ENCODE results near the gene C3orf20. TPM values are rescaled to one million over a fixed set of nuclear protein-coding genes. Genes with fewer than 3 reads are reported as not detected.

C3orf20 gene
- total RNA-seq, 4 donors from 2014 or later: not detected

DNA sequence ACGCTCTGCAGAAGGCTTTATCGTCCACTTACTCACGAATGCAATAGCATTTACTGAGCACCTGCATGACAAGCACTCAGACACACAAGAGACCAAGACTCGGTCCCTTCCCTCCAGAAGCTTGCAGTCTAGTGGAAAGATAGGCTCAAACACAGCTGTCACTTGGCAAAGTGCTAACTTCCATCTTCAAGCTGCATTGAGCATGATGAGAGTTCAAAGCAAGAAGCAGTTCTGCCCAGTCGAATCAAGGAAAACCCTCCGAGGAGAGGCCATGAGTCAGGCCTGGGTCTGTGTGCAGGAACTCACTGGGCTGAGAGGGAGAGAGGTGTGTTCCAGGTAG lies 51.5 kb downstream of the C3orf20 start:
- peak overlapping the region in 1 of 4 donors; percentile 33 for H3K27ac ChIP-seq

DNA sequence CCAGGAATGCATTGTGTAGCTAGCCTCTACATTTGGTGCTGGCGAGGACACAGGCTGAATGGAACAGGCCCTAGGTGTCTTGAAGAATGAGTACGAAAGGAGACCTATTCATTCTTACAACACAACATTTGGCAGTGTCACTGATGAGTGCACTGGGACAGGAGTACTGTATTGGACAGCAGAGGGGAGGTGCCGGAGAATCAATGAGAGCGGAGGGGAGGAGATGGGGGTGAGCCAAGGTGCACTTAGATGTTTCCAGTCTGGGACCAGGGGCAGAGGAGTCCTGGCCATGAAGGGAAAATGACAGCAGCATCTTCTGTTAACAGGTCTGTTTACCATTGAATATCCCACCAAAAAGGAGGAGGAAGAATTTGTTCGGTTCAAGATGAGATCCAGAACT lies 53.2 kb downstream of the C3orf20 start:
- H3K9me3 ChIP-seq: no peaks in the 10 kb centered on the region
- no peak overlapping the region for H3K27ac ChIP-seq
- DNase-seq (ENCODE audit: low spot score in 2 of 2): no peak
- no peak for TF ChIP-seq CTCF (IDR thresholded peaks at IDR 0.05)
- no peak for TF ChIP-seq POLR2A (IDR thresholded peaks at IDR 0.05)
- TF ChIP-seq EP300 (IDR thresholded peaks at IDR 0.05): no peak
- 89 to 96% methylated on average over 5 of the region's 5 CpGs for WGBS, 2 donors
- no peak overlapping the region for H3K4me3 ChIP-seq
- H3K27me3 ChIP-seq: no peaks in the 10 kb centered on the region
- peaks cover 0 to 19% (median 0%) of the 10 kb centered on the region in 4 donors for H3K4me1 ChIP-seq
- peaks cover 0 to 11% (median 0%) of the 10 kb centered on the region in 3 donors for H3K36me3 ChIP-seq

More for the DNA sequence above, 51.5 kb downstream of the C3orf20 start:
- Histone ChIP-seq H3K4me3 (no peak overlapping the region), H3K4me1 (peaks cover 0 to 19% (median 0%) of the 10 kb centered on the region in 4 donors), H3K9me3 (no peaks in the 10 kb centered on the region), H3K36me3 (peaks cover 0 to 20% (median 0%) of the 10 kb centered on the region in 3 donors), H3K27me3 (no peaks in the 10 kb centered on the region)
- WGBS, 2 donors: 55 to 66% methylated on average over 6 of the region's 6 CpGs
- TF ChIP-seq CTCF (IDR thresholded peaks at IDR 0.05) (no peak), EP300 (IDR thresholded peaks at IDR 0.05) (no peak), POLR2A (IDR thresholded peaks at IDR 0.05) (no peak)
- DNase-seq (ENCODE audit: low spot score in 2 of 2): no peak

DNA sequence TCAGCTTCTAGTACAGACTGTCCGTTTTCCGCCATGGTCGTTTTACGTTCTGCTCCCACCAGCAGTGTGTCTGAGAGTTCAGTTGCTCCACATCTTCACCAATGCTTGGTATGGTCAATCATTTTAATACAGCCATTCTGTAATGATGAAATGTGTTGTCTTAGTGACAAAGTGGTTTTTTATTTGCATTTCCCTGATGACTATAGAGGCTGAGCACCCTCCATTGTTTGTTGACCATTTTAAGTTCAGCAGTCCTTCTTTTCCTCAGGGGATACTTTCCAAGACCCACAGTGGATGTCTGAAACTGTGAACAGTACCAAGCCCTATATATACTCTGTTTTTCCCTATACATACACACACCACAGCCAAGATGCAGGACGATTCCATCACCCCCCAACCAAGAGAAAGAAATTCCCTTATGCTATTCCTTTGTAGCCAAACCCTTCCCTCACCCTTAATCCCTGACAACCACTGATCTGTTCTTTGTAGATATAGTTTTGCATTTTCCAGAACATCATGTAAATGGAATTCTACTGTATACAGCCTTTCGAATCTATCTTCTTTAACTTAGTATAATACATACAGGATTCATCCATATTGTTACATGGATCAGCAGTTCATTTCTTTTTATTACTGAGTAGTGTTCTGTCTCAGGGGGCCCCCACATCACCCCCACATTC lies 55.9 kb downstream of the C3orf20 start:
- Histone ChIP-seq H3K36me3 (peaks cover 0 to 11% (median 0%) of the 10 kb centered on the region in 3 donors), H3K4me3 (no peak overlapping the region), H3K9me3 (peaks cover 0 to 6% (median 0%) of the 10 kb centered on the region in 4 donors), H3K27me3 (no peaks in the 10 kb centered on the region), H3K27ac (no peak overlapping the region), H3K4me1 (peaks cover 0 to 7% (median 0%) of the 10 kb centered on the region in 4 donors)
- 84% methylated on average over 6 of the region's 6 CpGs for WGBS, 2 donors
- no peak for DNase-seq (ENCODE audit: low spot score in 2 of 2)
- TF ChIP-seq EP300 (IDR thresholded peaks at IDR 0.05): no peak
- no peak for TF ChIP-seq CTCF (IDR thresholded peaks at IDR 0.05)
- no peak for TF ChIP-seq POLR2A (IDR thresholded peaks at IDR 0.05)

GRCh38 chr3:14740983-14741382 lies 66.0 kb downstream of the C3orf20 start:
- no peak for DNase-seq (ENCODE audit: low spot score in 2 of 2)
- H3K4me1 ChIP-seq: no peaks in the 10 kb centered on the region
- no peak overlapping the region for H3K4me3 ChIP-seq
- no peaks in the 10 kb centered on the region for H3K36me3 ChIP-seq
- H3K27ac ChIP-seq: no peak overlapping the region
- H3K27me3 ChIP-seq: no peaks in the 10 kb centered on the region
- peaks cover 0 to 23% (median 0%) of the 10 kb centered on the region in 4 donors for H3K9me3 ChIP-seq
- TF ChIP-seq POLR2A (IDR thresholded peaks at IDR 0.05): no peak
- TF ChIP-seq EP300 (IDR thresholded peaks at IDR 0.05): no peak
- TF ChIP-seq CTCF (IDR thresholded peaks at IDR 0.05): no peak
- 60 to 68% methylated on average over 5 of the region's 5 CpGs for WGBS, 2 donors

GRCh38 chr3:14741510-14741909 lies 66.6 kb downstream of the C3orf20 start:
- no peak for TF ChIP-seq POLR2A (IDR thresholded peaks at IDR 0.05)
- no peak for TF ChIP-seq CTCF (IDR thresholded peaks at IDR 0.05)
- TF ChIP-seq EP300 (IDR thresholded peaks at IDR 0.05): no peak
- DNase-seq (ENCODE audit: low spot score in 2 of 2): no peak

More at GRCh38 chr3:14741510-14741909, 66.6 kb downstream of the C3orf20 start:
- H3K36me3 ChIP-seq: no peaks in the 10 kb centered on the region
- H3K4me1 ChIP-seq: no peaks in the 10 kb centered on the region
- H3K27me3 ChIP-seq: no peaks in the 10 kb centered on the region
- H3K27ac ChIP-seq: no peak overlapping the region
- H3K4me3 ChIP-seq: no peak overlapping the region
- peaks cover 0 to 23% (median 0%) of the 10 kb centered on the region in 4 donors for H3K9me3 ChIP-seq
- WGBS, 2 donors: 77 to 85% methylated on average over 2 of the region's 2 CpGs

All from tibial nerve (tissue), 4 donors.